Measurements from ENCODE around the gene POTEC. TPM values are rescaled to one million over a fixed set of nuclear protein-coding genes. Genes with fewer than 3 reads are reported as not detected.
"Not testable (repeated sequence)": the region's sequence is repeated elsewhere in the genome, so short reads cannot be mapped to it uniquely, and the experiment has no call there.

The POTEC gene
- total RNA-seq (ENCODE audit: unreplicated experiment): not detected
- long read RNA-seq: 0 reads

DNA sequence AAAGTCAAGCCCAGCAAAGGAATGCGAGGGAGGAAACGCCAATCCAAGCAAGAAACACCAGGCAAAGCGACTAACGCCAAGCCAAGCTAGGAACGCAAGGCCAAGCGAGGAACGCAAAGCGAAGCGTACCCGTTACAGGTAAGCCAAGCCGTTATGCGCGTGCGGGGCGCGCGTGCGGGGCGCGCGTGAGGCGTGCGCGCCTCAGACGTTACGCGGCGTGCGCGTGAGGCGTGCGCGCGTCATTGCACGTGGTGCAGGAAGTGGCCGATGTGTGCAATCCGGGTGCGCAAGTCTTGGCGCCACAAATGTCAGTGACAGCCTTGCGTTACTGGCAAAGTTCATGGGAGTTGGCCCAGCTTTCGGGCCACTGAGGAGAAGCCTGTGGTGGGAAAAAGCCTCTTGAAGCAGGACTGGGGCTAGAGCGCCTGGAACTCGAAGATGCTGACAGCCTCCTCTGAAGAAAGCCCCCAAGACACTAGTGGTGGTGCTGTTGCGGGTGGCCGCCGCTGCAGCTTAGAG, at the start of gene POTEC:
TSS of gene POTEC (minus strand) at position 155 of the 519 bp plus-strand sequence. CDS start 454 bp downstream, outside the sequence.
- not testable (repeated sequence) for H3K27me3 Mint-ChIP-seq (ENCODE audit: unreplicated experiment); DNase-seq (ENCODE audit: low spot score); H3K36me3 Mint-ChIP-seq (ENCODE audit: low read depth, unreplicated experiment); H3K9me3 Mint-ChIP-seq (ENCODE audit: unreplicated experiment); H3K4me1 Mint-ChIP-seq (ENCODE audit: unreplicated experiment); H3K27ac Mint-ChIP-seq (ENCODE audit: unreplicated experiment); H3K4me3 Mint-ChIP-seq (ENCODE audit: unreplicated experiment)

- DNase-seq (ENCODE audit: low spot score): no peak
- no peaks in the 10 kb centered on the region for H3K4me1 Mint-ChIP-seq (ENCODE audit: unreplicated experiment)
- H3K9me3 Mint-ChIP-seq (ENCODE audit: unreplicated experiment): no peaks in the 10 kb centered on the region
- H3K4me3 Mint-ChIP-seq (ENCODE audit: unreplicated experiment): no peak overlapping the region
- no peak overlapping the region for H3K27ac Mint-ChIP-seq (ENCODE audit: unreplicated experiment)
- TF ChIP-seq, protein P1, sequence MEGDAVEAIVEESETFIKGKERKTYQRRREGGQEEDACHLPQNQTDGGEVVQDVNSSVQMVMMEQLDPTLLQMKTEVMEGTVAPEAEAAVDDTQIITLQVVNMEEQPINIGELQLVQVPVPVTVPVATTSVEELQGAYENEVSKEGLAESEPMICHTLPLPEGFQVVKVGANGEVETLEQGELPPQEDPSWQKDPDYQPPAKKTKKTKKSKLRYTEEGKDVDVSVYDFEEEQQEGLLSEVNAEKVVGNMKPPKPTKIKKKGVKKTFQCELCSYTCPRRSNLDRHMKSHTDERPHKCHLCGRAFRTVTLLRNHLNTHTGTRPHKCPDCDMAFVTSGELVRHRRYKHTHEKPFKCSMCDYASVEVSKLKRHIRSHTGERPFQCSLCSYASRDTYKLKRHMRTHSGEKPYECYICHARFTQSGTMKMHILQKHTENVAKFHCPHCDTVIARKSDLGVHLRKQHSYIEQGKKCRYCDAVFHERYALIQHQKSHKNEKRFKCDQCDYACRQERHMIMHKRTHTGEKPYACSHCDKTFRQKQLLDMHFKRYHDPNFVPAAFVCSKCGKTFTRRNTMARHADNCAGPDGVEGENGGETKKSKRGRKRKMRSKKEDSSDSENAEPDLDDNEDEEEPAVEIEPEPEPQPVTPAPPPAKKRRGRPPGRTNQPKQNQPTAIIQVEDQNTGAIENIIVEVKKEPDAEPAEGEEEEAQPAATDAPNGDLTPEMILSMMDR (IDR thresholded peaks at IDR 0.05; ENCODE audit: unreplicated experiment): no peak
- peaks cover 2% of the 10 kb centered on the region for H3K27me3 Mint-ChIP-seq (ENCODE audit: unreplicated experiment)
- no peaks in the 10 kb centered on the region for H3K36me3 Mint-ChIP-seq (ENCODE audit: low read depth, unreplicated experiment)
These were observed 34.6 kb upstream of the POTEC start for GRCh38 chr18:14577971-14578370.

DNA sequence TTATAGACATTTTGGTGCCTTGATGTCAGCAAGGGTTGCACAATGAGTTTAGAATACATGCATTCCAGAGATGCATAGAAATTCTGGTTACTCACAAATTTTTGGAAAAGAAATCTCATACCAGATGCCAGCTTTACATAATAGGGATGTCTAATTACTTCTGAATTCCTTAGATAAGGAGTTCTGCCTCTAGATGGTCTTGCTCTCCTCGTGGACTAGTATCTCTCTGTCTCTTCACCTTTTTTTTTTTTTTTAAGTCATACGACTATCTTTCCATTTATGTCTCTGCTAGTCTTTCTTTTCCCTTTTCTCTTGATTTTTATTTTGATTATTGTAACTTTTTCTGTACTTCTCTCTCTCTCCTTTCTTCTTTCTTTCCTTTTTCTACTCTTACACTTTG, 16.1 kb upstream of the POTEC start:
- not testable (repeated sequence) for H3K4me1 Mint-ChIP-seq (ENCODE audit: unreplicated experiment); H3K4me3 Mint-ChIP-seq (ENCODE audit: unreplicated experiment); H3K27me3 Mint-ChIP-seq (ENCODE audit: unreplicated experiment); DNase-seq (ENCODE audit: low spot score); H3K9me3 Mint-ChIP-seq (ENCODE audit: unreplicated experiment); H3K36me3 Mint-ChIP-seq (ENCODE audit: low read depth, unreplicated experiment); H3K27ac Mint-ChIP-seq (ENCODE audit: unreplicated experiment)

DNA sequence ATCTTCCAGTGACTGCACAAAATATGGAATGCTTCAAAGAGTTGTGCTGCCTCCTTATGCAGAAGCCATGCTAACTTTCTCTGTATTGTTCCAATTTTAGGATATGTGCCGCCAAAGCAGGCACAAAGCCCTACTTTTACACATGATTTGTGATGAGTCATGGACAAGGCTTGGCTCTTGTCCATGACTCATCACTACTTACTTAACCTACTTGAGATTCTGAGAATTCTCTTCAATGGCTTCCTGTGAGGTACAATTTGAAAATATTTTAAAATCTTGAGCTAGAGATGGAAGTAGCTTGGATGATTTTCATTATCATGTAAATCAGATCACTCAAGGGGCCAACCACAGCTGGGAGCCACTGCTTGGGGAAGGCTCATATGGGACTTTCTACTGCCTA, 11.7 kb downstream of the POTEC start:
- H3K36me3 Mint-ChIP-seq (ENCODE audit: low read depth, unreplicated experiment); H3K27ac Mint-ChIP-seq (ENCODE audit: unreplicated experiment); H3K9me3 Mint-ChIP-seq (ENCODE audit: unreplicated experiment); H3K4me1 Mint-ChIP-seq (ENCODE audit: unreplicated experiment); H3K27me3 Mint-ChIP-seq (ENCODE audit: unreplicated experiment); DNase-seq (ENCODE audit: low spot score); H3K4me3 Mint-ChIP-seq (ENCODE audit: unreplicated experiment): not testable (repeated sequence)

GRCh38 chr18:14510707-14511106, 32.7 kb downstream of the POTEC start:
- not testable (repeated sequence) for H3K4me1 Mint-ChIP-seq (ENCODE audit: unreplicated experiment); H3K4me3 Mint-ChIP-seq (ENCODE audit: unreplicated experiment); DNase-seq (ENCODE audit: low spot score); H3K27ac Mint-ChIP-seq (ENCODE audit: unreplicated experiment); H3K27me3 Mint-ChIP-seq (ENCODE audit: unreplicated experiment); H3K9me3 Mint-ChIP-seq (ENCODE audit: unreplicated experiment); H3K36me3 Mint-ChIP-seq (ENCODE audit: low read depth, unreplicated experiment)

- not testable (repeated sequence) for H3K27me3 Mint-ChIP-seq (ENCODE audit: unreplicated experiment); H3K27ac Mint-ChIP-seq (ENCODE audit: unreplicated experiment); H3K9me3 Mint-ChIP-seq (ENCODE audit: unreplicated experiment); H3K4me3 Mint-ChIP-seq (ENCODE audit: unreplicated experiment); H3K36me3 Mint-ChIP-seq (ENCODE audit: low read depth, unreplicated experiment); H3K4me1 Mint-ChIP-seq (ENCODE audit: unreplicated experiment); DNase-seq (ENCODE audit: low spot score)
These were observed 39.7 kb downstream of the POTEC start for GRCh38 chr18:14503691-14504090.

DNA sequence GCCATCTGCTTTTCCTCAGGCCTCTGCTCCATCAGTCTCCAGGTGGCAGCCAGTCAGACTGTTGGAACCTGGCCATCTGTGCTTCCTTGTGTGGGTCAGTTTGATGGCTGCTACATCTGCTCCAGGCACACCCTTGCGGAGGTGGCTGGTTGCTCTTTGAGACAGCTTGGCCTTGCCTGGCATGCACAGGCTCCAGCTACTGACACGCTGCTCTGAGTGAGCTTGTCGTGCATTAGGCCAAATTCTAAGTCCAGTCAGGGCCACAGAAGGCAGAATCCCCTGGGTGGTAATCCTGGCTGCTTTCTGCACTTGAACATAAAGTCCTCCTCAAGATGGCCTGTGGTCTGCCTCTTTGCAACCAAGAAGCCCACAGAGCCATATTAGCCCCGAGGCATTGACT, 41.5 kb downstream of the POTEC start:
- not testable (repeated sequence) for H3K27ac Mint-ChIP-seq (ENCODE audit: unreplicated experiment); H3K27me3 Mint-ChIP-seq (ENCODE audit: unreplicated experiment); H3K4me3 Mint-ChIP-seq (ENCODE audit: unreplicated experiment); DNase-seq (ENCODE audit: low spot score); H3K36me3 Mint-ChIP-seq (ENCODE audit: low read depth, unreplicated experiment); H3K4me1 Mint-ChIP-seq (ENCODE audit: unreplicated experiment); H3K9me3 Mint-ChIP-seq (ENCODE audit: unreplicated experiment)

- not testable (repeated sequence) for H3K27ac Mint-ChIP-seq (ENCODE audit: unreplicated experiment); H3K36me3 Mint-ChIP-seq (ENCODE audit: low read depth, unreplicated experiment); DNase-seq (ENCODE audit: low spot score); H3K9me3 Mint-ChIP-seq (ENCODE audit: unreplicated experiment); H3K4me3 Mint-ChIP-seq (ENCODE audit: unreplicated experiment); H3K27me3 Mint-ChIP-seq (ENCODE audit: unreplicated experiment); H3K4me1 Mint-ChIP-seq (ENCODE audit: unreplicated experiment)
These were observed 54.0 kb downstream of the POTEC start for GRCh38 chr18:14489256-14490014.

DNA sequence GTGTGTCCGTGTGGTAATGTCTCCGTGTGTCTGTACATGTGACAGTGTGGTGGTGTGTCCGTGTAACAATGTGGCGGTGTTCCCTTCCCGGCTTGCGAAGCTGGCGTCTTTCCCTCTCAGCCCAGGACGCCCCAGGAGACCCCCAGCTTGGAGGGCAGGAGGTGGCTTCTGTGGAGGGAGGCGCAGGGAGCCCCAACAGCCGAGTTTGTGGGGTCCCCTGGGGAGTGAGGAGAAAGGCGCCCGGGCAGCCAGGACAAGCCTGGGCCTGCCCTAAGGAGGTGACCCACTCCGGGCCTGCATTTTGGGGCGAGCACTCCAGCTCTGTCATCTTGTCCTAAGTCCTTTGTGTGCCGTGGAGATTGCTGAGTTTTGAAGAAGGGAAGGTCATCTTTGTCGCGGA, 54.6 kb downstream of the POTEC start:
- H3K9me3 Mint-ChIP-seq (ENCODE audit: unreplicated experiment); H3K36me3 Mint-ChIP-seq (ENCODE audit: low read depth, unreplicated experiment); H3K4me1 Mint-ChIP-seq (ENCODE audit: unreplicated experiment); H3K4me3 Mint-ChIP-seq (ENCODE audit: unreplicated experiment); H3K27ac Mint-ChIP-seq (ENCODE audit: unreplicated experiment); H3K27me3 Mint-ChIP-seq (ENCODE audit: unreplicated experiment); DNase-seq (ENCODE audit: low spot score): not testable (repeated sequence)

- H3K9me3 Mint-ChIP-seq (ENCODE audit: unreplicated experiment); H3K4me3 Mint-ChIP-seq (ENCODE audit: unreplicated experiment); H3K27ac Mint-ChIP-seq (ENCODE audit: unreplicated experiment); H3K36me3 Mint-ChIP-seq (ENCODE audit: low read depth, unreplicated experiment); DNase-seq (ENCODE audit: low spot score); H3K4me1 Mint-ChIP-seq (ENCODE audit: unreplicated experiment); H3K27me3 Mint-ChIP-seq (ENCODE audit: unreplicated experiment): not testable (repeated sequence)
These were observed 56.3 kb downstream of the POTEC start for GRCh38 chr18:14486926-14487580.

DNA sequence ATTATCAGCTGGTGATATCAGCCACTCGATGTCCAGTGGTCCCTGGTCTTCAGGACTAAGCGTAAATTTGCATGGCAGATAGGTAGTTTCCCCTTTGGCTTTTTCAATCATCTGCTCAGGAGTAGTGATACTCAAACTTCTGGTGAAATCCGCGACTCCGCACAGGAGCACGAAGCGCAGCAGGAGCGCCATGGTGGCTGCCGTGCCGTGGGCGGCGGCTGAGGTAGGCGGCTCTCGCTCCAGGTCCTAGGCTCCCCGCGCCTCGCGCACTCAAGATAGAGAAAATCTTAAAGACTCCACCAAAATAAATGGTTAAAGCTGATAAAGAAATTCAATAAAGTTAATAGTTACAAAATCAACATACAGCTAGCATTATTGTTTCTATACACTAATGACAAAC, 64.3 kb downstream of the POTEC start:
- not testable (repeated sequence) for H3K27me3 Mint-ChIP-seq (ENCODE audit: unreplicated experiment); H3K9me3 Mint-ChIP-seq (ENCODE audit: unreplicated experiment); H3K36me3 Mint-ChIP-seq (ENCODE audit: low read depth, unreplicated experiment); H3K4me3 Mint-ChIP-seq (ENCODE audit: unreplicated experiment); H3K27ac Mint-ChIP-seq (ENCODE audit: unreplicated experiment); DNase-seq (ENCODE audit: low spot score); H3K4me1 Mint-ChIP-seq (ENCODE audit: unreplicated experiment)
